IPS-15b (cell line): ENCODE data around the gene CD300A.
"Not testable (repeated sequence)": the region's sequence is repeated elsewhere in the genome, so short reads cannot be mapped to it uniquely, and the experiment has no call there.

Experiments used
- H3K27me3 ChIP-seq: one replicate; pipeline ENCODE4 v1.6.1; 2013; ENCODE audit warnings: low read length; ENCODE audit not compliant: control insufficient read depth, insufficient read depth
- H3K36me3 ChIP-seq: one replicate; pipeline ENCODE4 v1.6.1; 2013; ENCODE audit warnings: low read length; ENCODE audit not compliant: control insufficient read depth, insufficient read depth
- H3K4me1 ChIP-seq: one replicate; pipeline ENCODE4 v1.6.1; 2013; ENCODE audit warnings: mild to moderate bottlenecking, low read length; ENCODE audit not compliant: control insufficient read depth, insufficient read depth
- H3K4me3 ChIP-seq: one replicate; pipeline ENCODE4 v1.5.1; 2013; ENCODE audit warnings: low read depth, low read length
- H3K9ac ChIP-seq: one replicate; pipeline ENCODE4 v1.6.1; 2013; ENCODE audit warnings: low read depth, mild to moderate bottlenecking, low read length
- H3K9me3 ChIP-seq: one replicate; pipeline ENCODE4 v1.6.1; 2013; ENCODE audit warnings: mild to moderate bottlenecking, low read length; ENCODE audit not compliant: control insufficient read depth, insufficient read depth

The CD300A gene

GRCh38 chr17:74518413-74518981 is 52.1 kb downstream of the CD300A start:
- H3K36me3 ChIP-seq, H3K27me3 ChIP-seq, H3K9me3 ChIP-seq, H3K9ac ChIP-seq, H3K4me1 ChIP-seq, H3K4me3 ChIP-seq: not testable (repeated sequence)

DNA sequence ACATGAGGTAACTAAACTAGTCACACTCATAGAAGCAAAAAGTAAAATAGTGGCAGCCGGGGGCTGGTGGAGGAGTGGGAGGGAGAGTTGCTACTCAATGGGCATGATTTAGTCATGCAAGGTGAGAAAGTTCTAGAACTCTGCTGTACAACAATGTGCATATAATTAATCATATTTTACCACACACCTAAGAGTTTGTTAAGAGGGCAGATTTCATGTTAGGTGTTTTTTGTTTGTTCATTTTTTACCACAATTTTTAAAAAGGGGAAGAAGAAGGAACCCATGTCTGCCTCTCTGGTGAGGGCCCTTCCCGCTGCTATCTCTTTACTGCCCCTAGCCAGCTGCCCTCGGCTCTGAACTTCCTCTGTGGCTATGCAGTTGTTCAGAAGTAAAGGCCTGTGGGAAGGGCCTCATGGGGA is 53.6 kb downstream of the CD300A start:
- Histone ChIP-seq H3K36me3 (no peaks in the 10 kb centered on the region), H3K9me3 (peaks cover 3% of the 10 kb centered on the region), H3K27me3 (no peaks in the 10 kb centered on the region), H3K9ac (no peak overlapping the region), H3K4me1 (no peaks in the 10 kb centered on the region), H3K4me3 (no peak overlapping the region)

- H3K9ac ChIP-seq, result no peak overlapping the region
- no peaks in the 10 kb centered on the region for H3K4me1 ChIP-seq
- peaks cover 3% of the 10 kb centered on the region for H3K9me3 ChIP-seq
- no peaks in the 10 kb centered on the region for H3K36me3 ChIP-seq
- no peaks in the 10 kb centered on the region for H3K27me3 ChIP-seq
- no peak overlapping the region for H3K4me3 ChIP-seq
Observed at GRCh38 chr17:74520790-74521480, 54.5 kb downstream of the CD300A start.

DNA sequence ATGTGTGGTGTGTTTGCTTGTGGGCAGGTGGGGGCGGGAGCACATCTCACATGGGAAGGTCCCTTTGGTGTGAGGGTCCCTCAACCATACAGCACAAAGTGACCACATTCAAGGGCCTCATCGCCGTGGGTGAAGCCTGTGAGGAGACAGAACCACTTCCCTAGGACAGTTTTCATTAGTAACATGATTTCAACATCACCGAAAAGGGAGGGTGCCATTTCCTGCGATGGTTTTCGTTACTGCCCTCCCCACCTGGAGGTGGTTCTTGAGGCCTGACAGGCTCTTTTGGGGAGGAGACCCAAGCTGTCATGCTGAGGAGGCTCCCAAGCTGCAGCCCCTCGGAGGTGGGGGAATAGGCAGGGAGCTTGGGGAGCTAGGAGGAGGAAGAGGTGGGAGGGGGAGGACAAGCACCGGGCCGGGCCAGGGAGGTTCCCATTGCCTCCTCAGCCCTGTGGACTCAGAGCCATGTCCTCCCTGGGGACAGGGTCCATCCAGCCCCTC is 55.3 kb downstream of the CD300A start:
- Histone ChIP-seq H3K4me3 (no peak overlapping the region), H3K36me3 (no peaks in the 10 kb centered on the region), H3K9ac (no peak overlapping the region), H3K27me3 (no peaks in the 10 kb centered on the region), H3K4me1 (no peaks in the 10 kb centered on the region), H3K9me3 (peaks cover 3% of the 10 kb centered on the region)

DNA sequence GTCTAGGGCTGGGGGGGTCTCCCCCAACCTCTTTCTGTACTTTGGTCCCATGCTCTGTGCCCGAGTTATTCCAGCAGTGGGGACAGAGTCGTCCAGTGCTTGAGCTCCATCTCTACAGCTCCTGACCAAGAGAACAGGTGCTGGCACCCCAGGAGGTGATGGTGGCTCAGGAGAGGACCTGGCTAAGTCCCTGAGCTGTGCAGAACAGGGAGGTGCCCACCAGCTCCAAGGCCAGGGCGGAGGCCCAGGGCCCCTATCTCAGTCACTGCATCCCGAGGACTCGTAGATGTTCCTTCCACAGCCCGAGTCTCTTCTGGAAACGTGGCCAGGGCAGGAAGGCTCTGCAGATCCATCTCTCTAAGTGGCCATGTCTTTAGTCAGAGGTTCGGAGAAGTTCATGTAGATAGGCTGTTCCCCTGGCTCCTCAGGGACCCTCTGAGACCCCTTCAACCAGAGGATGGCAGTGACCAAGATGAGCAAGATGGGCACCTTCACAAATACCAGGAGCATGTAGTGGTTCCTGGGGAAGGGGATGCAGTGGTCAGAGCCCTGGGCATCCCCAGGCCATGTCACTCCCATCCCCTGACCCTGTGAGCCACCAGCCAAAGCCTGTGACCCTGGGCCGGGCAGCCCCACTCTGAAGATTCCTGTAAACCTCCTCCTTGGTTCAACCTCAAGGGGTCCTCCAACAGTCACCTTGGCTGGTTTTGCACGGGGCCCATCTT is 56.1 kb downstream of the CD300A start:
- no peaks in the 10 kb centered on the region for H3K36me3 ChIP-seq
- H3K4me1 ChIP-seq, result no peaks in the 10 kb centered on the region

GRCh38 chr17:74523308-74523707 is 56.9 kb downstream of the CD300A start:
- H3K9me3 ChIP-seq, result peaks cover 3% of the 10 kb centered on the region
- H3K27me3 ChIP-seq, result no peaks in the 10 kb centered on the region

More for the DNA sequence above, 56.1 kb downstream of the CD300A start:
- Histone ChIP-seq H3K9me3 (peaks cover 3% of the 10 kb centered on the region), H3K9ac (no peak overlapping the region), H3K4me3 (no peak overlapping the region), H3K27me3 (no peaks in the 10 kb centered on the region)

DNA sequence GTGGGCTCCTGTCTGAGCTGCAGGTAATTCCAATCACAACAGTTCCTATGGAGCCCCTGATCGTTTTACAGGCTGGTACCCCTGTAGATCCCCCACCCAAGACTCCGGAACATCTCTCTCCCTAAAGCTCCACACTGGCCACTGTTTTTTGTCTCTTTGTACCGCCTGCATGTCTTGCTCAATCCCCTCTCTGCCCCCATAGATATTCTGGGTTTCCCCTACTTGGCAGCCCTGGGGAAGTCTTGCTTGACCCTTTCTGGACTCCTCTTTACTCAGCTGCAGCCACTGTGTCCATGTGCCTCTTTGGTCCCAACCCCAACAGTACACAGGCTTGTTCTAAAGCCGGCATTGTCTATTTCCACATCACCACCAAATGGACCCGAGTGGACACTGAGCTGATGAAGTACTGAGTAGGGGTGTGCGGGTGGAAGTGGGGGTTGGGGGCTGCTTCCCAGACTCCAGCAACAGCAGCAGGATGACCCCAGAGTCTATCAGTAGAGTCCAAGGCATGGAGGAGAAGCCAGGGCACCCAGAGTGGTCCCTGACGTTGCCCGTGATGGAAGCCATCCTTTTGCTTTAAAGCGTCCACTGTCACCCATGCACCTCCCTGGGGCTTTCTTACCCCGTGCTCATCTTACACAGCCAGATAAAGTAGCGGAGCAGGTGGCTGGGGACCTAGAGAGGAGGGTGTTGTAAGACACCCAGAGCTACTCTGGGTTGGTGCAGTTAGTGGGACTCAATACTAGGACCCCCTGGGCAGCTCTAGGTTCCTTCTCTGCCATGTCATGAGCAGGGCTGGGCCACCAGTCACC is 58.4 kb downstream of the CD300A start:
- H3K9ac ChIP-seq, result no peak overlapping the region
- H3K4me1 ChIP-seq, result no peaks in the 10 kb centered on the region
- no peaks in the 10 kb centered on the region for H3K36me3 ChIP-seq
- H3K27me3 ChIP-seq, result no peaks in the 10 kb centered on the region
- H3K4me3 ChIP-seq, result no peak overlapping the region
- H3K9me3 ChIP-seq, result peaks cover 3% of the 10 kb centered on the region

More at GRCh38 chr17:74523308-74523707, 56.9 kb downstream of the CD300A start:
- H3K9ac ChIP-seq, result no peak overlapping the region
- no peak overlapping the region for H3K4me3 ChIP-seq
- H3K4me1 ChIP-seq, result no peaks in the 10 kb centered on the region
- no peaks in the 10 kb centered on the region for H3K36me3 ChIP-seq

GRCh38 chr17:74525465-74525725 is 59.0 kb downstream of the CD300A start:
- Histone ChIP-seq H3K9me3 (peaks cover 3% of the 10 kb centered on the region), H3K27me3 (no peaks in the 10 kb centered on the region), H3K4me1 (no peaks in the 10 kb centered on the region), H3K36me3 (no peaks in the 10 kb centered on the region), H3K4me3 (no peak overlapping the region), H3K9ac (no peak overlapping the region)

DNA sequence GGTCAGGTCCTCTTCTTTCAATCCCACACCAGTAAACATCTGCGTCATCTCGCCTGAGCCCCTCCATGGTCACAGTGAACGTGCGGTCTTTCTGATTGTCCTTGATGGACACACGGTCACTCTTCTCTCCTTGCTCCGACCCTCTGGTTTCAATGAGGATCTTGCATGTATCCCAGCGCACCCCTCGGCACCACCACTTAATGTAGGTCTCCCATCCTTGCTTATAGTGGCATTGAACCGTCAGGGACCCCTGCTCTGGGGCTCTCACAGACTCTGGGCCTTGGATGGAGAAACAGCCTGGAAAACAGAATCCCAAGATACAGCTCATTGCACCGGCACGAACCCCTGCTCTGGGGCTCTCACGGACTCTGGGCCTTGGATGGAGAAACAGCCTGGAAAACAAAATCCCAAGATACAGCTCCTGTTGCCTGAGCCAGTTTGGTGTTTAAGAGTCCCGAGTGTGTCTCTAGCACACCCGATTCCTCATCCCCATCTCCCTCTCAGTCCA is 59.4 kb downstream of the CD300A start:
- Histone ChIP-seq H3K4me3 (no peak overlapping the region), H3K4me1 (no peaks in the 10 kb centered on the region), H3K9me3 (peaks cover 3% of the 10 kb centered on the region), H3K36me3 (no peaks in the 10 kb centered on the region), H3K27me3 (no peaks in the 10 kb centered on the region), H3K9ac (no peak overlapping the region)

- H3K4me1 ChIP-seq, result peaks cover 2% of the 10 kb centered on the region
- peaks cover 3% of the 10 kb centered on the region for H3K9me3 ChIP-seq
- H3K27me3 ChIP-seq, result no peaks in the 10 kb centered on the region
- no peak overlapping the region for H3K4me3 ChIP-seq
- no peaks in the 10 kb centered on the region for H3K36me3 ChIP-seq
- H3K9ac ChIP-seq, result no peak overlapping the region
Observed at GRCh38 chr17:74526681-74527080, 60.2 kb downstream of the CD300A start.

DNA sequence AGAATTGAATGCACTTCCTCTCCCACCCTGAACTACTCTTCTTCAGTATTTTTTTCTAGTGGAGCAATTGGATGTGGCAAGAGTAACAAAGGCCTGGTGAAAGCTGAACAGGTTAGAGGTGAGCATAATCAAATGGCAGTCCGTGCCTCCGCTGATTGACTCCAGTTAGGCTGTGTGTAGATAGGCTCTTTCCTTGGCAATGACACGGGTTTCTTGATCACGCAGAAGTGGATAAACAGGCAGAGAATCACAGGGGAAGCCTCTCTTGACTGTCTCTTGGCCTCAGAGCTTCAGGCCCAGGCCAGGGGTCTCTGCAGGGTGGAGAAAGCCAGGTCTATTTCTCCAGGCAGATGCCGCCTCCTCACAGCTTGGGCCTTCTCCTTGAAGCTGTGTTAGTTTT is 60.6 kb downstream of the CD300A start:
- H3K4me3 ChIP-seq, result no peak overlapping the region
- H3K9me3 ChIP-seq, result peaks cover 3% of the 10 kb centered on the region
- H3K27me3 ChIP-seq, result no peaks in the 10 kb centered on the region
- H3K36me3 ChIP-seq, result no peaks in the 10 kb centered on the region
- H3K9ac ChIP-seq, result no peak overlapping the region
- peaks cover 4% of the 10 kb centered on the region for H3K4me1 ChIP-seq
